GM18526 (cell line): Measurements from ENCODE around the gene CLPTM1.

Source experiments
- POLR2A ChIP-seq: IDR thresholded peaks from 3 replicates; pipeline ENCODE4 v1.6.1; 2011; ENCODE audit not compliant: insufficient read length; ENCODE audit errors: extremely low read depth

CLPTM1 gene

DNA sequence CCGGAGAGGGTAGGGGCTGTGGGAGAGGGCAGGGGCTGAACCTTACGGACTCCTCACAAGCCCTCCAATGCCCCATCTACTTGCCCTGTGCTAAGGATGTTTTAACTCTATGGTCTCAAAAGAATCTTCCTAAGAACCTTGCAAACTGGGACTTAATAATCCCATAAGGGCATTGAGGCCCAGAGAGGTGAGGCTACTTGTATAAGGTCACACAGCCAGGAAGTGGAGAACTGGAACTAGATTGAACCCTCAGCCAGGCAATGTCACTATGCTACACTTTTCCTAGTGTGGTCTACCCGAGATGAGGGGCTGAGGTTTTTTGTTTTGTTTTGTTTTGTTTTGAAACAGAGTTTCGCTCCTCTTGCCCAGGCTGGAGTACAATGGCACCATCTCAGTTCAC is 23.6 kb upstream of the CLPTM1 start:
- no peak for TF ChIP-seq POLR2A

DNA sequence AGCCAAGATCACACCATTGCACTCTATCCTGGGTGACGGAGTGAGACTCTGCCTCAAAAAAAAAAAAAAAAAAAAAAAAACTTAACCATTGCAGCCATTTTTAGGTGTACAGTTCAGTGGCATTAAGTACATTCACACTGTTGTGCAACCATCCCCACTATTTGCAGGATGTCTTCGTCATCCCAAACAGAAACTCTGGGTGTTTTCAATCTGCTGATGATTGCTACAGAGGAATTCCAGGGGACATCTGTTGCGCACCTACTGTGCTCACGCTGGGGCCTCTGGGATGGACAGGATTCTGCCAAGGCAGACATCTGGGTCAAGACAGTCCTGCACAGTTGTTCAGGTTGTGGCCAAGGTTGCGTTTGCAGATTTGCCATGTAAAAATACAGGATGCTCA is 15.5 kb upstream of the CLPTM1 start:
- TF ChIP-seq POLR2A, result no peak

DNA sequence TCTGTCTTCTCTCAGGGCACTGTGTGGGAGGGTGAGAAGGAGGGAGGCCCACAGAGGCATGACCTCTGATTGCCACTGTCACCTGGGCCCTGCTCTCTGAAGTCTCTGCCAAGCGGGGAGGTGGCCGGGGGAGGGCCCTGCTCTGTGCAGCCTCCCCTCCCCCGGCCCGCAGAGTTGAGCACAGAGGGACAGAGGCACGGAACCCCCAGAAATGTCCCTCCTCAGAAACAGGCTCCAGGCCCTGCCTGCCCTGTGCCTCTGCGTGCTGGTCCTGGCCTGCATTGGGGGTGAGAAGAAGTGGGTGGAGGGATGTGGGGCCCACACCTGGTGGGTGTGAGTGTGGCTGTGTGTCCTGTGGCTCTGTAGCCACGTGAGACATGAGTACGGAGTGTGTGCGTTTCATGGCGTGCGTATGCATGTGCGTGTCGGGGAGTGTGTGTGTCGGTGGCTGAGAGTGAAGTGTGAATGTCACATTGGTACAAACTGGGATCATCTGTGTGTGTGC is 13.1 kb upstream of the CLPTM1 start, which contains the start of gene APOC4:
APOC4 (plus strand) TSS at position 171 of the 505 bp plus-strand sequence; CDS start at position 212, 41 bp downstream.
- TF ChIP-seq POLR2A, result no peak

DNA sequence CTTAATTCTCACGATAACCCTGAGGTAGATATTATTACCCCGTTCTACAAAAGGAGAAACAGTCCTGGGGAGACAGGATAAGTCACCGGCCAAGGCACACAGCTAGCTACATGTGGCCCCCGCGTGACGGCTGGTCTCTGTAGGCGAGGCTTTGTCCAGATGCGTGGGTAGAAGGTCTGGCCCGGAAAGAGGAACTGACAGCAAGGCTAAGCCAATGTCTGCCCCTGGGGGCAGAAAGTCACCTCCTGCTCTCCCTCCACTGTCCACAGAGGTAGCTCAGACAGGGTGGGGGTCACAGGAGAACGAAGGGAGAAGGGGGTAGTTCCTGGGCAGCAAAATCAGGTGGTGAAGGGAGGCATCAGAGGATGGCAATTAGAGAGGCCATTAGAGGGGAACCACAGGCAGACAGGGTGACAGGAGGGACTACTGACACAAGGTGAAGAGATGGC is 11.4 kb upstream of the CLPTM1 start:
- no peak for TF ChIP-seq POLR2A

DNA sequence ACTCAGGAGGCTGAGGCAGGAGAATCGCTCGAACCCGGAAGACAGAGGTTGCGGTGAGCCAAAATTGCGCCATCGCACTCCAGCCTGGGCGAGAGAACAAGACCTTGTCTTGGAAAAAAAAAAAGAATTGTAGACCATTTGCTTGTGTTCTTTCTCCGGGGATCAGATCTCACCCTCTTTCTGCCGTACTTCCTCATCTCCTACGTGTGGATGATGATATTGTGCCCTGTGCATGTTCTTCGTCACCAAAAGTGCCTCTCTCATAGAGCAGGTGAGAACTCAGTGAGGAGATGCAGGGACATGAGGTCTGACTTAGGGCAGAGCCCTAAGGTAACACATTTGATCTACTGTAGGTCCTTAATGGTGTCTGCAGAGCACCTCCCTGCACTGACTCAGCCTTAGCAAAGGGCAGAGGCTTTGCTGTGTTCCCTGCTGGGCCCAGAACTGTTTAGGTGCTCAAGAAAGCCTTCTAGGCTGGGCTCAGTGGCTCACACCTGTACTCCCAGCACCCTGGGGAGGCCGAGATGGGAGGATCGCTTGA is 8.1 kb upstream of the CLPTM1 start:
- TF ChIP-seq POLR2A, result no peak

DNA sequence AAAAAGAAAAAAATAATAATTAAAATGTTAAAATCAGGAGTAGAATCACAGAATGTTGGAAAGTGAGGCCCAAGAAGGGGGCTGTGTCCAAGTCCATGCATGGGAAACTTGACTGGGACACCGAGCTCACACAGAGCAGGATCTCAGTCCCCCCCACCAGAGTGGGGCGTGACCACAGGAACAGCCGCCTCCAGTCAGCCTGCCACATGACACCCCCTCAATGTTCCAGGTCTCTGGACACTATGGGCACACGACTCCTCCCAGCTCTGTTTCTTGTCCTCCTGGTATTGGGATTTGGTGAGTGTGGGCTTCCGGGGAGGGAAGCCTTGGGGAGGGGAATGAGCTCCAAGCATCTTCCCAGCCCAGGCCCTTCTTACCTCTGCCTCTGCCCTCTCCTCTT is 6.9 kb upstream of the CLPTM1 start:
- TF ChIP-seq POLR2A, result no peak

DNA sequence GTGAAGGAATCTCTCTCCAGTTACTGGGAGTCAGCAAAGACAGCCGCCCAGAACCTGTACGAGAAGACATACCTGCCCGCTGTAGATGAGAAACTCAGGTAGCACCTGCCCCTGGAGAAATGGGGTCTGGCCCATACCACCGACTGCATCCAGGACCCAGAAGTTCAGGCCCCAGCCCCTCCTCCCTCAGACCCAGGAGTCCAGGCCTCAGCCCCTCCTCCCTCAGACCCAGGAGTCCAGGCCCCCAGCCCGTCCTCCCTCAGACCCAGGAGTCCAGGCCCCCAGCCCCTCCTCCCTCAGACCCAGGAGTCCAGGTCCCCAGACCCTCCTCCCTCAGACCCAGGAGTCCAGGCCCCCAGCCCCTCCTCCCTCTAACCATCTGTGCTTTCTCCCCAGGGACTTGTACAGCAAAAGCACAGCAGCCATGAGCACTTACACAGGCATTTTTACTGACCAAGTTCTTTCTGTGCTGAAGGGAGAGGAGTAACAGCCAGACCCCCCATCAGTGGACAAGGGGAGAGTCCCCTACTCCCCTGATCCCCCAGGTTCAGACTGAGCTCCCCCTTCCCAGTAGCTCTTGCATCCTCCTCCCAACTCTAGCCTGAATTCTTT is 6.3 kb upstream of the CLPTM1 start:
- no peak for TF ChIP-seq POLR2A

- no peak for TF ChIP-seq POLR2A
Observed at GRCh38 chr19:44949550-44949949, 5.6 kb upstream of the CLPTM1 start.

DNA sequence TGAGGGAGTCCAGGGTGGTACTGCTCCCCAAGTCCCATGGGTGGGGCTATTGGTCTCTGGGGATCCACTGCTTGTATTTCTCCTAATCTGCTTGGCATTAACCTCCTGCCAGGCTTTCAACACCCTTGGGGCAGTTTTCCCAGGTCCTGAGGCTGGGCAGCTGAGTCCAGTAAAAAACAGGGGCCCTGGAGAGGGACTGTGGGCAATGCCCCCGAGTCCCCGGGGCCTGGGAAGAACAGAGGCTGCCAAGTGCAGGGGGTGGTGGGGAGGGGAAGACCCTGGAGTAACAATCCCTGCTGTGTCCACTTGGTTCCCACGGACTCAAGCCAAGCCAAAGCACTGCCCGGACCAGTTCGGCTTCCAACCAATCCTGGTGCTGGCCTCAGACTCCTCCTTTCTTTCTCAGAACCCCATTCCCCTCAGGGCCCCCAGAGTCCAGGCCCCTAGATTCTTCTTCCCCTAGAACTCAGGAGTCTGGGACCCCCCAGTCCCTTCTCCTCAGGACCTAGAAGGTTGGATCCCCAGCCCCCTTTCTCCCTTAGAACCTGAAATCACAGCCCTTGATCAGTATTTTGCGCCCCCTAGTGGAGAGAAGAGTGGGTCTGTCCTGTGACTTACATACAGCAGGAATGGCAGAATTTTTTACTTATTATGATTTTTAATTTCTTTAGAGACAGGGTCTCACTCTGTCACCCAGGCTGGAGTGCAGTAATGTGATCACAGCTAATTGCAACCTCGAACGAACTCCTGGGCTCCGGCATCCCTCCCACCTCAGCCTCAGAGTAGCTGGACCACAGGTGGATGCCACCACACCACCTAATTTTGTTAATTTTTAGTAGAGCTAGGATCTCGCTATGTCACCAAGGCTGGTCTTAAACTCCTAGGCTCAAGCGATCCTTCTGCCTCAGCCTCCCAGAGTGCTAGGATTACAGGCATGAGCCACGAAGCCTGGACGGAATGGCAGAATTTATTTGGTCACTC is 3.7 kb upstream of the CLPTM1 start:
- no peak for TF ChIP-seq POLR2A

- no peak for TF ChIP-seq POLR2A
Observed at GRCh38 chr19:44954278-44954648, 917 bp upstream of the CLPTM1 start.

DNA sequence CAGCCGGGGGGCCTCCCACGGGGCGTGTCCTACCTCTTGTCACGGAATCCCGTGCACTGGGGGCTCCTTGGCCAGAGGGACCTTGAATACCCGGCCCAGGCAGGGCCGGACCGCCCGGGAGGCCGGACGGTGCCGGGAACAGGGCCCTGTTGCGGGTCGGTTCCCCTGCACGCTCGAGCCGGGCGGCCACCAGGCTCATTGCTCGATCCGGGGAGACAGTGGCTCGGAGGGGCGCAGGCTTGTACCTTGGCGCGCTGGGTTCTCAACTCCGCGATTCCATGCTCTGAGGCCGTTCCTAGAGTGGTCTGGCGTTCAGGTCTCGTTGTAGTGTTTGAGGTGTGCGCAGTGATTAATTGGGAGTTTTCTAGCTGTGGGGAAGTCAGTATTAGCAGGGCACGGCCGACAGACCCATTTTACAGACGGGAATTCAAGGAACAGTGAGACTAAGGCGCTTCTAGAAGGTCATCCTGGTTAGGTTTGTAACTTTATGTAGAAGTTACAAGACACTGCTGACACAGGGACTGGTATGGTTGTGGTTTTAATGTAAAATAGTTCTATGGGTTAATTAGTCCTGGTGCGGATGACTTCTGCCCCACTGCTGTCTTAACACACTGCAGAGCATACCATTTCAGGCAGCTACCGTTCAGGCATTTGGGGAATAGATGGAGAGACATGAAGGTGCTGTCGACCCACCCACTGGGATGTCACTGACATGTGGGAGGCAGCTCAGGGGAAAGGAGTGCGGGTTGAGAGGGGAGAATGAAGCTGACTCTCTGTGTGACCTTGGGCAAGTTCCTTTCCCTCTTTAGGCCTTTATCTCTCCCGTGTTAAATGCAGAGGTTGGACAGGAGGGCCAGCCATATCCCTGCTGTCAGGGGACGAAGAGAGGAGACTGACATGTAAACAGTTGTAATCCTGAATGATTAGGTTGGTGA is 592 bp downstream of the CLPTM1 start:
- no peak for TF ChIP-seq POLR2A

DNA sequence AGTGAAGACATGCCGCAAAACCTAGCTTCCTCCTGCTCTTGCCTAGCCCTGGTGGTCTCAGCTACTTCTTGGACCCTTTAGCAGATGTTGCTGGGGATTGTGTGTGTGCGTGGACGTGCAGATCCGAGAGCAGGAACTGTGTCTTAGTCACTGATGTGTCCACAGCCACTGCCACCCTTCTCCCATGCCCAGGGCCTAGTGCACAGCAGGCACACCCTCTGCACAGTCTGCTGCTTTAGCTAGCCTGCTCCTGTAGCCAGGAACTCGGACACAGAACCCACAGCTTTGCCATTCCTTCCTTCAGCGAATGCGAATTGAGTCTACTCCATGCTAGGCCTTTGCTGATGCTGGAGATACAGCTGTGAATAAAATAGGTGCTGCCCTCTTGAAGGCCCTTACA is 2.3 kb downstream of the CLPTM1 start:
- no peak for TF ChIP-seq POLR2A

DNA sequence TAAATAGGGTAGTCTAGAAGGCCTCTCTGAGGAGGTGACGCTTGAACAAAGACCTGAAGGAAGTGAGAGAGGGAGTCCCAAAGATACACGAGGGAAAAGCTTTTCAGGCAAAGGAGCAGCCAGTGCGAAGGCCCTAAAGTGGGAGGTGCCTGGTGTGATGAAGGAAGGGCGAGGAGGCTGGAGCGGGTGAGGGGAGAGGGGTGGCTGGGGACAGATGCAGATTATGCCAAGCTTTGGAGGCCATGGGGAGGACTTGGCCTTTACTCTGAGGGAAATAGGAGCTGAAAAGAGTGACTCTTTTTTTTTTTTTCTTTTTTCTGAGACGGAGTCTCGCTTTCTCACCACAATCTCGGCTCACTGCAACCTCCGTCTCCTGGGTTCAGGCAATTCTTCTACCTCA is 2.9 kb downstream of the CLPTM1 start:
- no peak for TF ChIP-seq POLR2A

DNA sequence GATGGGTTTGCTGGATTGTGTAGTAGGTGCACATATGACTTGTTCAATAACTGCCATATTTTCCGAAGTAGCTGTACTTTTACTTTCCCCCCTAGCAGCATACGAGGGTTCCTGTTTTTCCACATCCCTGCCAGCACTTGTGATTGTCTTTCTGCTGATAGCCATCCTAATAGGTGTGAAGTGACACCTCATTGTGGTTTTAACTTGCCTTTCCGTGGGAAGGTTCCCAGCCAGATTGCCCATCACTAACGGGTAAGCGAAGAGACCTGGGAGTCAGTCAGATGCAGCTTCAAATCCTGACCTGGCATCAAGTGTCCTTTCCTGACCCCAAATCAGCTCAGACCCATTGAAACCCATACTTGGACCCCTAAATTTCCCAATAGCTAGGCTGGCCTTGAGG is 4.5 kb downstream of the CLPTM1 start:
- no peak for TF ChIP-seq POLR2A
